Hematopoietic multipotent progenitor cell treated with erythropoietin and hydrocortisone succinate and interleukin-3 and kit ligand, for 4 days (in vitro differentiated cells): ENCODE data around the gene PLEKHG3.

Source experiments
- DNase-seq: peaks from one replicate; pipeline ENCODE4 v3.0.0-alpha.2; 2015

The PLEKHG3 gene

DNA sequence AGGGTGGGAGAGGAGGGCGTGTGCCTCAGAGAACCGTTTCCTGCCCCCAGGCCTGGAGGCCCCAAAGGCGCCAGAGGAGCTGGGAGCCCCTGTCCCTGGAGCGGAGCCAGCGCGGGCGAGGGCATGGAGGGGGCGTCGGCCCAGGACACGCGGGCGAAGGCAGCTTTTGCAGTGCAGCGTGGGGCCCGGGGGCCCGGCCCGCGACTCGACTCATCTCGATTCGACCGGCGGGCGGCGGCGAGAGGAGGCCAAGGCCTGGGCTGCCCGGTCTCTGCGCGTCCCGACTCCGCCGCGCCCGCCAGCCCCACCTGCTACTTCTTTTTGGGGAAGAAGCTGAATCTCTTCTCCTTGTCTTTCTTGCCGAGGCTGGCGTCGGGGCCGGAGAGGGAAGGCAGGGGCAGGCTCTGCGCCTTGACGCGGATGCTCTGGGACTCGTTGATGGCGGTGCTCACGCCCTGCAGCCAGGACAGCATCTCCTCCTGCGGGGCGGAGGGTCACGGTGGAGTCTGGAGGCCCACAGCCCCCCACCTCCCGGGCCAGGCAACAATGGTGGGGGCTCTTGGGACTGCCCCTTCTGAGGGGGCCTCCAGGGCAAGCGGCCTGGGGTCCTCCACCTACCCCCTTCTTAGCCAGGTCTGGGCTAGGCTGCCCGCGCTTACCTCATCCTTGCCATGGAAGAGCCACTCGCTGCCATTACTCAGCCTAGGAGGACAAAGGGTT is 44.9 kb downstream of the PLEKHG3 start:
- DNase-seq = no peak

GRCh38 chr14:64752909-64753308 is 48.7 kb downstream of the PLEKHG3 start:
- no peak for DNase-seq

- no peak for DNase-seq
Observed at GRCh38 chr14:64753374-64753773, 49.1 kb downstream of the PLEKHG3 start.

DNA sequence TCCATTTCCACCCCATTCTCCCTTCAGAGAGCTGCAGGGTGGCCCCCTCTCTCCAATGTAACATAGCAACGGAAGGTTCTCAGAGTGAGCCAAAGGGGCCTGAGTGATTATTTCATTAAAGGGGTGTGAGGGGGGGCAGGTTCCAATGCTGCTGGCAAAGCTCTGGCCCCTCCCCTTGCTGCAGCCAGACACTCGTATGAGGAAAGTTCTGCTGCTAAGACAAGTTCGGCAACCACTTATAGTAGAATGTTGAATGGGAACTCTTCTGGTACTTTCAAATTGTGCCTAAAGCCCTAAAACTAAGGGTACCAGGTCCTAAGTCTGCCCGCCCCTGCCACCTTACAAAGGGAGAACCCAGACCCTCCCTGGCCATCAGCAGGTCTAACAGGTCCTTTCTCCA is 49.8 kb downstream of the PLEKHG3 start:
- no peak for DNase-seq

- no peak for DNase-seq
Observed at GRCh38 chr14:64754685-64755084, 50.5 kb downstream of the PLEKHG3 start.

DNA sequence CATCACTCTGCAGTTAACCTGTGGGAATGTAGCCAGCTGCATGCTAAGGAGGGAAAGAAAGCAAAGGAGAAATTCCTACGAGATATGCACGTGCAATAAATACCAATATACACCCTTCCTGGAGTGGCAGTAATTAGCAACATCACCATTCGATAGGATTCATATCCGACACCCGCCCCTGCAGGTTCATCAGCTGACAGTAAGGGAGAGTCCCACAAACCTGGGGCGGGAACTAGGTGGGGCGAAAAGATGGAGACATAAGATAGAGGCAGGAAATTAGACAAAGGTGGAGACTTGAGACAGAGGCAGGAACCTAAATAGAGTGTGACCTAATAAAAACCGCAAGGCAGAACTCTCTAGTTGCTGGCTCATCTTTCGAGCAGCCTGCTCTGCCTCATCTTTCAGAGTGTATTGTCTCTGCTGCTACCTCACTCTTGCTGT is 51.6 kb downstream of the PLEKHG3 start:
- no peak for DNase-seq

DNA sequence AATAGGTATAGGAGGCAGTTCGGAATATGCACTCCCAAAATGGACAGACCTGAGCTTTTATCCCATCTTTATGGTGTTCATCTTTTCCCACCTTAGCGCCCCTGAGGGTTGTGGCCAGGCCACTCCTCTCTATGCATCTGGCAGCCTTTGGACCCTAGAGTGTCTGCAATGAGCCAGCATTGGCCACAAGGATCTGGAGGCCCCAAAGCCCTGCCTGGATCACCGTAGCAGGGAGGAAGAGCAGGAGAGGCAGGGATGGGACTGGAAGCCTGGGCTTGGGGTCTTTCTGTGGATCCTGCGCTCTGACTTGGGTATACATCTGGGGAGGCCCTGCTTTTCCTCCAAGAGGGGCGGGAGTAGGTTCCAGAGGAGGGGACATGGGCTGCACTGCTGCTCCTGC is 52.5 kb downstream of the PLEKHG3 start:
- DNase-seq = no peak

DNA sequence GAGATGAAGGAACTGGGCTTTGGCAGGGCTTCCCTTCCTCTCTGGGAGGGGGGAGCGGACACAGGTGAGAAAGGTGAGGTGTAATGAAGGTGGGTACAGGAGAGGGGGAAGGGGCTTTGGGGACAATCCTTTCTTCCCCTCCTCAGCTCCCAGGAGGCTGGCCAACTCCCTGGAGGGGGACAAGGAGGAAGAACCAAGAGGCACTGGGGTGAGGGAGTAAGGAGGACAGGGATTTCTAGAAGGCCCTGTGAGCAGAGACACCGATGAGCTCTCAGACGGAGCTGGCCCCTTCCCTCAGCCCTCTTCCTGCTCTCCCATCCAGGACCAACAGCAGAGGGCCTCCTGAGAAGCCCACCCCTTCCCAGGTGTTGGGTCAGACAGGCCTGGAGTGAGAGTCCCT is 53.4 kb downstream of the PLEKHG3 start:
- no peak for DNase-seq

DNA sequence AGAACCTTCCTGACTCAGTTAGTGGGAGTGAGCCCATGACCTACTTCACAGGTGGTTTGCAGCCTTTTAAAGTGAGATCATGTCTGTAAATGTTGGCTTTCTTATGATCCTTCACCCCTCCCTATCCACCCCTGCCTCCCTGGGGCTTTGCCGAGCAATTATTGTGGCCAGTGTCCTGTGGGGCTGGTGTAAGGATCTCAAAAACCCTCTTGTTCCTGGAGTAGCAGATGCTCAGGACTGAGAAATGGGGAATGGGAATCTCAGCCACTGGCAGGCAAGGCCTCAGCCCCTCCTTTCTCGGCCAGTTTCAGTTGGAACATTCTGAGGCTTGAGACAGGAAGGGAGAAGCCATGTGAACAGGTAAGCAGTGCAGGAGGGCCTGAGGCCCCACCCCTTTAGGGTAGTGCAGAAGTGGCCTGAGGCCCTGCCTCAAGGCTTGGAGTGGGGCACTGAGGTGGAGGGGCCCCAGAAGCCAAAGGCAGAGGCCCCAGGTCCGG is 53.8 kb downstream of the PLEKHG3 start:
- no peak for DNase-seq

DNA sequence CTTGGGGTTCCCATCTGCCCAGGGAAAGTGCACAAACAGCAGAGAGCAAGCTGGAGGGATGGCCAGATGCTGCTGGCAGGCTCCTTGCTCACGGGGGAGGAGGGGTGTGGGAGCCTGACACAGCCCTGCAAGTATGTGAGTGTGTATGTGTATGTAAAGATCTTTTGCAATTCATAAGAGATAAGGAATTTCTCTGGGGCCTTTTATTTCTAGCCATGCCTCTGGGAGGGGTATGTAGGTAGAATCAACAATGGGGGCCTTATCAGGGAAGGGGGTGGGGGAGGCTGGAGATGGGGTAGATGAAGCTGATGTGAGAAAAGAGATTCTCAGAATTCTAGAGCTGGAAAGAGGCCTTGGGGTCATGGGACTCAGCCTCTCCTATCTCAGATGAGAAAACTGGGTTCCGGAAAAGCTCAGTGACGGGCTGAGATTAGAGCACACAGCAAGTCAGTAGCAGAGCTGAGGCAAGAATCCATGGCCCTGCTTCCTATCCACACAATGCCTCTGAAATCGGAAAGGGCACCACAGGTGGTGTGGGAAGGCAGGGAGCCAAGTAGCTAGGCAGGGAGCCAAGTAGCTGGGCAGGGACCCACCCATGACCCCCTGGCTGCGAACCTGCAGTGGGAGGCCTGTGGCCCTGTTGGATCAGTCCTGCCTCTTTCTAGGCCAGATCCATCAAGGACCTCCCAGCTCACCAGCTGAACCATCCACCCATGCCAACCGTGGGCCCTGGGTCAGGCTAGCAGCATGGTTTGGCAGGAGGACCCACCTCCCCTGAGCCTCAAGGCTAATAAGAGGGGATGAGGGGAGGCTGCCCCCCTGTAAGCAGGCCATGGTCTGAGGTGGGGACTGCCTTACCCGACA is 54.7 kb downstream of the PLEKHG3 start:
- peak; percentile 40 for DNase-seq

- DNase-seq = no peak
Observed at GRCh38 chr14:64759555-64759938, 55.3 kb downstream of the PLEKHG3 start.

DNA sequence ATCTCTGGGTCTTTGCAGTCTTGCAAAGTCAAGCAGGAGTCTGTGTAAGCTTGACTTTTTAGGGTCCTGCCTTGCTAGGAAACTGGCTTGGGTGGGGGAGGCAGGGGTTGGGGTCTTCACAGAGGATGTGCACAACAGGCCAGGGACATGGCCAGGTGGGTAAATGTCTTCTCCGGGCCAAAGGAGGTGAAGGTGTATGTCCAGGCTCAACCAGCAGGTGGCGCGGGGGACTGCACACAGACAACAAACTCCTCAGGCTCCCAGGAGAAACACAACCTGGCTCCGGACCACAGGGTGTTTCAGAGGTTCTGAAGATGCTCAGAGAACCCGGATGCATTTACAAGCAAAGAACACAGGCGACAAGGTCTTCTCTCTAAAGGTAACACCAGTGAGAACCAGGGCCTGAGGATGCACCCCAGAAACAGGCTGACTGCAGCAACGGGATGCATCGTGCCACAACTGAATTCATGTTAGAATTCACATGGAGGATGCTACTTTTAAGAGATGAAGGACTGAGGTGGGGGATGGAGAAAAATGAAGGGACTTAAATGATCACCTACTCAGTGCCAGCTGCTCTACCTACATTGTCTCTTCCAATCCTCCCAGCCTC is 56.0 kb downstream of the PLEKHG3 start:
- DNase-seq = peak; percentile 74

GRCh38 chr14:64760916-64761315 is 56.7 kb downstream of the PLEKHG3 start:
- DNase-seq = no peak

GRCh38 chr14:64761441-64762043 is 57.3 kb downstream of the PLEKHG3 start:
- DNase-seq = peak; percentile 47

GRCh38 chr14:64762044-64763034 is 58.1 kb downstream of the PLEKHG3 start:
- DNase-seq = peak; percentile 91

- no peak for DNase-seq
Observed at GRCh38 chr14:64763085-64763782, 59.0 kb downstream of the PLEKHG3 start.

GRCh38 chr14:64763801-64764621 is 59.8 kb downstream of the PLEKHG3 start:
- peak; percentile 62 for DNase-seq

DNA sequence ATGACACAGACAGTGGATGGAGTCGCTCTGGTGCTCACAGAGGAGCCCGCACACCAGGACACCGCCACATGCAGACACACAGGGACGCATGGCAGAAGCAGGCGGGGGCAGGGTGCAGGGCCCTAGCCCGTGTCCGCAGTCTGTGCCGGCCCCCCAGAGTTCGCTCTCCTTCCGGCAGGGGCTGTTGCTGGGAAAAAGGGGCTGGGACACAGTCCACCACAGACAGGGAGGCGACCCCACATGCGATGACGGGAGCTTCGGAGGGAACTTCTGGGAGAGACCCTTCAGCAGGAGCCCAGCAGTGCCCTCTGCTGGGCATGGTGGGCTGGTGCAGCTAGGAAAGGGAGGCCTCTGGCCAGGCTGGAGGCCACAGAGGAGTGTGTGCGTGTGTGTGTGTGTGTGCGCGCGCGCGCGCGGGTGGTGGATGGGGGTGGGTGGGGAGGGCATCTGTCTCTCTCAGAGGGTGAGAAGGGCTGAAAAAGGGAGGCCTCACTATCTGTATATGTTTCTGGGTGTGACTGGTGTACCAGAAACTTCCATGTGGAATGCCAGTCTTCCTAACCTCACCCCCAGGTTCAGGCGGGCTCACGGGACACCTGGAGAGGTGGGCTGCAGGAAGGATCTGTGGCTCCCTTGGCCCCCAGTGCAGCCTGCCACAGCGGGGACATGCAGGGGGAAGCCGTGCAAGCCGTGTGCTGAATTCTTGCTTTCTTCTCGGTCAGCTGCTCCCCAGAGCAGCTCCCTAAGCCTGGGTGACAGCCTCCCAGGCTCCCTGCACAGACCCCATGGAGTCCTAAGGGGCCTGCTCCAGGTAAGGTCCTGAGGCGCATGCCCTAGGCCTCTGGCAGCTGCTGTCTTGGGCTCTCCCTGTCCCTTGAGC is 60.7 kb downstream of the PLEKHG3 start:
- peak; percentile 86 for DNase-seq

DNA sequence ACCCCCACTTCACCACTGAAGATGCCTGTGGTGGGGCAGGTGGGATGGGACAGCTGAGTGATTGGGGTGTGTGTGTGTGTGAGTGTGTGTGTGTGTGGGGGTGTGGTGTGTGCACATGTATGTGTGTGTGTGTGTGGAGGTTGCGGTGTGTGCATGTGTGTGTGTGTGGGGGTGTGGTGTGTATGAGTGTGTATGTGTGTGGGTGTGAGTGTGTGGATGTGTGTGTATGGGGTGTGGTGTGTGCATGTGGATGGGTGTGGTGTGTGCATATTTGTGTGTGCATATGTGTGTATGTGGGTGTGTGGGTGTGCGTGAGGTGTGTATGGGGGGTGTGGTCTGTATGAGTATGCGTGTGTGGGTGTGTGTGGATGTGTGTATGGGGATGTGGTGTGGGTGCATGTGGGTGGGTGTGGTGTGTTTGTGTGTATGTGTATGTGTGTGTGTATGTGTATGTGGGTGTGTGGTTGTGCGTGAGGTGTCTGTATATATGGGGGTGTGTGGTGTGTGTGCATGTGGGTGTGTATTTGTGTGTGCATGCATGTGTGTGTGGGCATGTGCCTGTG is 61.6 kb downstream of the PLEKHG3 start:
- DNase-seq = no peak
